KOPT-K1 (cell line): ENCODE measurements around the gene CSTB.

Experiments
- H3K27ac ChIP-seq: fragments of 200-600 bp; sonication (generic); 2 replicates; pipeline ENCODE4 v1.5.1; 2016; ENCODE audit warnings: antibody characterized with exemption, mild to moderate bottlenecking, low read depth, low read length; ENCODE audit not compliant: poor library complexity, severe bottlenecking
- H3K36me3 ChIP-seq: fragments of 200-600 bp; sonication (generic); 2 replicates; pipeline ENCODE4 v1.5.1; 2017; ENCODE audit warnings: antibody characterized with exemption, mild to moderate bottlenecking, low read length, moderate library complexity; ENCODE audit not compliant: insufficient read depth
- H3K9me3 ChIP-seq: fragments of 200-600 bp; sonication (generic); 2 replicates; pipeline ENCODE4 v1.5.1; 2017; ENCODE audit warnings: antibody characterized with exemption, low read length, mild to moderate bottlenecking; ENCODE audit not compliant: insufficient read depth, poor library complexity, severe bottlenecking

Gene CSTB

GRCh38 chr21:43770066-43770655 is 5.9 kb downstream of the CSTB start:
- Histone ChIP-seq H3K27ac (no peak overlapping the region), H3K36me3 (peaks cover 25% of the 10 kb centered on the region; the same call in 1 of the 2 replicates), H3K9me3 (no peaks in the 10 kb centered on the region)

GRCh38 chr21:43769325-43769958 is 6.7 kb downstream of the CSTB start:
- no peaks in the 10 kb centered on the region for H3K9me3 ChIP-seq
- peaks cover 21% of the 10 kb centered on the region; the same call in 1 of the 2 replicates for H3K36me3 ChIP-seq
- H3K27ac ChIP-seq: no peak overlapping the region

- Histone ChIP-seq H3K36me3 (peaks cover 14% of the 10 kb centered on the region; the same call in 1 of the 2 replicates), H3K27ac (no peak overlapping the region), H3K9me3 (no peaks in the 10 kb centered on the region)
Observed at GRCh38 chr21:43768868-43769167, 7.3 kb downstream of the CSTB start.

- Histone ChIP-seq H3K9me3 (no peaks in the 10 kb centered on the region), H3K36me3 (peaks cover 9% of the 10 kb centered on the region; the same call in 1 of the 2 replicates), H3K27ac (no peak overlapping the region)
Observed at GRCh38 chr21:43767984-43768867, 7.9 kb downstream of the CSTB start.

- Histone ChIP-seq H3K27ac (no peak overlapping the region), H3K36me3 (peaks cover 2% of the 10 kb centered on the region; the same call in 1 of the 2 replicates), H3K9me3 (no peaks in the 10 kb centered on the region)
Observed at GRCh38 chr21:43767498-43767983, 8.6 kb downstream of the CSTB start.

- Histone ChIP-seq H3K36me3 (no peaks in the 10 kb centered on the region), H3K9me3 (no peaks in the 10 kb centered on the region), H3K27ac (no peak overlapping the region)
Observed at GRCh38 chr21:43766734-43767497, 9.2 kb downstream of the CSTB start.

GRCh38 chr21:43764576-43765495 is 11.3 kb downstream of the CSTB start:
- H3K27ac ChIP-seq: no peak overlapping the region
- H3K9me3 ChIP-seq: no peaks in the 10 kb centered on the region
- H3K36me3 ChIP-seq: no peaks in the 10 kb centered on the region

- no peaks in the 10 kb centered on the region for H3K36me3 ChIP-seq
- H3K27ac ChIP-seq: no peak overlapping the region
- H3K9me3 ChIP-seq: no peaks in the 10 kb centered on the region
Observed at GRCh38 chr21:43763901-43764523, 12.1 kb downstream of the CSTB start.

- Histone ChIP-seq H3K27ac (no peak overlapping the region), H3K9me3 (no peaks in the 10 kb centered on the region), H3K36me3 (no peaks in the 10 kb centered on the region)
Observed at GRCh38 chr21:43762303-43763128, 13.6 kb downstream of the CSTB start.

GRCh38 chr21:43761886-43762285 is 14.2 kb downstream of the CSTB start:
- Histone ChIP-seq H3K27ac (no peak overlapping the region), H3K9me3 (no peaks in the 10 kb centered on the region), H3K36me3 (peaks cover 3% of the 10 kb centered on the region; the same call in 1 of the 2 replicates)

- no peak overlapping the region for H3K27ac ChIP-seq
- H3K36me3 ChIP-seq: peaks cover 14% of the 10 kb centered on the region; the same call in 1 of the 2 replicates
Observed at GRCh38 chr21:43760391-43760958, 15.6 kb downstream of the CSTB start.

GRCh38 chr21:43759651-43760050 is 16.5 kb downstream of the CSTB start:
- Histone ChIP-seq H3K9me3 (no peaks in the 10 kb centered on the region), H3K36me3 (peaks cover 17% of the 10 kb centered on the region; the same call in 1 of the 2 replicates), H3K27ac (no peak overlapping the region)

More at GRCh38 chr21:43760391-43760958, 15.6 kb downstream of the CSTB start:
- H3K9me3 ChIP-seq: no peaks in the 10 kb centered on the region
